Hippocampal formation (tissue), 2 donors: ENCODE measurements around the gene CCT6B.

Experiments used
- DNase-seq, 2 donors: peaks; one replicate each; lab custom pipeline; 2025; lab: John Stamatoyannopoulos, UW

Gene CCT6B

DNA sequence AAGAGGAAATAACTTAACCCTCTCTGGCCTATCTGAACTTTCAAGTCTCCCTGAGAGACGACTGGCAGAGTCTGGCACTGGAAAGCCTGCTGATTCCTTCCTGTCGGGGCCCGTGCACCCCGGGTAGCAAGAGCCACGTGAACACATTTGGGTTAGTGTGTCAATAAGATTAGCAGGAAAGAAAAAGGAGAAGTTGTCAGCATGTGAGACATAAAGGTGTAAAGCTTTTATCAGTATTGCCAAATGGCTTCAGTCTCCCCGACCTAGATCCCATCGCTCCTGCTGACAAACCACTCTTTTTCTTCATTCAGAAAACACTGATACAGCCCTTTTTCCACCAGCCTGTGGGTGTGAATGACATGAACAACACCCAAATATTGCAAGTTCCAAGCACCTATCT is 74.4 kb downstream of the CCT6B start:
- DNase-seq: no peak

DNA sequence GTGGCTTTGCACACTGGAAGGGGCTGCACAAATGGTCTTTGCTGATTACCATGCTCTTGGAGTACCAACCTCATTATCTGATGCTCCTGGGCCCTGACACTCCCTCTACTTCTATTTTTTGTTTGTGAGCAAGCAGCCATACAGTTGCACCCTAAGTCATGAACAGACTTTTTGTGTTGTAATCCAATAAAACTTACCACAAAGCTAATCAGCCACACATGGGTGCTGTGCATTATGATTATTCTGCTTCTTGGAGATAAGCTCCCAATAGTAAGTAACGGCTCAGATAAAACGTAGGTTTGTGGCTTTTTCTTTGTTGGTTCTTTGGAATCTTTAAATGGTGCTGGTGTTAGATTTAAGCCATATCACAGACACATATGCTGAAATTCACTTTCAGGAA is 76.2 kb downstream of the CCT6B start:
- no peak for DNase-seq

DNA sequence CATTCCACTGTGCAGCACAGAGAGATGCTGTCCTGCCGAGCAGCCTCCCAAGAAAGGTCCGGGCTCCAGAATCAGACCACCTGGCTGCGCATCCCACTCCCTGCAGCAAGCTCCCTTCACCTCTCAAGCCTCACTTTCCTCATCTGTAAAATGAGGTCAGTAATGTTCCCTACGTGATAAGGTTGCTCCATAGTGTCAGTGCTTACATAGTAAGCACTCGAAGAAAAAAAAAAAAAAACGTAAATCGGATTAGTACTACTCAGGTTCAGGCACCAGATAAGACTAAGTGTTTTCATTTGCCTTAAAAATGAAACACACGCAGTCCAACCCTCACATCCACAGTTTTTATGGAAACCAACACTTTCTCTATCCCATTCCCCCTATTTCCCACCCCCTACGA is 76.7 kb downstream of the CCT6B start:
- DNase-seq: no peak

DNA sequence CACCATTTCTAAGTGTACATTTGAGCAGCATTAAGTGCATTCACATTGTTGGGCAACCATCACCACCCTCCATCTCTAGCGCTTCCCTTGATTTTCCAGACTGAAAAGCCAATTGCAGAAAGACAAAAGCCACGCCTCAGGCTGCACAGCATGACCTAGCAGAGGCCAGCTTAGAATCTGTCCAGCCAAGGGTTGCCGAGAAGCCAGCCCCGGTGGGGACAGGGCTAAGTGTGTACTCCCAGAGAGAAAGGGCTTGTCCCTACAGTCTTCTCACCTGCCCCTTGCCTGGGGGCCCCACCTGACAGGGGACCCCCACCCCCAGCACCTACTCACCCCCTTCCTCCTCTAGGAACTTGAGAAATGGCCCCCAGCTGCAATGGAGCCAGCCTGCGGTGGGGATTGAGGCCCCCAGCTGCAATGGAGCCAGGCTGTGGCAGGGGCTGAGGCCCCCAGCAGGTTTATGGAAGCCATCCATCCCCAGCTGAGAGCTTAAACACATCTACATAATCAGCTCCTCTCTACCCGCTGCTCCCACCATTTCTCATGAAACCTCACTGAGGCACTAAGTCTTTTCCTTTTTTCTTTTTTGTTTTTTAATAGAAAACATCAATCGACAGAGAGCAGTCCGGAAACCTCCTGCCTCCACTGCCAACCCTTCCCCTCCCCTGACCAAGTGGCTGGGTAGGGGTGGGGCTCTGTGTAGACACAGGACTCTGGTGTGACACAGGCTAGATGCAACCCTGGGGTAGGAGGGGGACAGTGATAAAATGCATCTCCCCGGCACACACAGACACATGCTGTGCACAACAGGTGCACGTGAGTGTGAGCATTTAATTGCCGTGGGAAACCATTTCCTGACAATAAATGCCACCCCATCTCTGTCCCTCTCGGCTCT is 77.9 kb downstream of the CCT6B start:
- DNase-seq: no peak

DNA sequence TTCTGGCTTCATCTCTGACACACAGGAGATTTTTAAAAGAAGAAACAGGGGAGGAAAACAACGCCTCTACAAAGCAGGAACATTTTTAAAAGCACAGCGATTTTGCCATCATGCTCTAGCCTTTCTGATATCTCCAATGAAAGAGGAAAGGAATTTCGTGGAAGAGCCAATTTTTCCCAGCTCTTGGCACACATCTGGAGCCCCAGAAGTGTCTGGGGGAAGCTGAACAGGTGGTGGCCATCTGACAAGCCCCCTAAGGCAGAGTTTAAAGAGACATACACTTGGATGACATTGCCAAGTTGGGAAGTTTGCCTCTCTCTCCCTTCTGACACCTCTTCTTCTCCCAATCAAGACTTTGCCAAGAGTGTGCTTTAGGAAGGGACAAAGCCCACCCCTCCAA is 82.1 kb downstream of the CCT6B start:
- DNase-seq: no peak
